HEK293 (cell line): ENCODE measurements around the gene DCST1.
A peak's percentile ranks its signal among the peaks of the same experiment; 100 is the strongest.

Experiments
- ATF2 ChIP-seq: fragments of 450-650 bp; formaldehyde crosslinking; IDR thresholded peaks from 2 replicates; pipeline ENCODE4 v1.5.1; 2016; ENCODE audit warnings: missing biosample characterization, missing genetic modification characterization, low read depth
- BCL11B ChIP-seq: fragments of 450-650 bp; formaldehyde crosslinking; IDR thresholded peaks from 2 replicates; pipeline ENCODE4 v1.5.1; 2016; ENCODE audit warnings: low read depth, missing biosample characterization, missing genetic modification characterization
- GLIS1 ChIP-seq: fragments of 450-650 bp; formaldehyde crosslinking; IDR thresholded peaks from 2 replicates; pipeline ENCODE4 v1.5.1; 2016; ENCODE audit warnings: missing biosample characterization, missing genetic modification characterization
- IKZF3 ChIP-seq: fragments of 450-650 bp; IDR thresholded peaks from 2 replicates; pipeline ENCODE4 v1.5.0; 2018; ENCODE audit warnings: missing biosample characterization, mild to moderate bottlenecking, missing genetic modification characterization, moderate library complexity
- KLF17 ChIP-seq: fragments of 450-650 bp; formaldehyde crosslinking; IDR thresholded peaks from 2 replicates; pipeline ENCODE4 v1.5.1; 2016; ENCODE audit warnings: missing biosample characterization, missing genetic modification characterization
- PRDM1 ChIP-seq: fragments of 450-650 bp; formaldehyde crosslinking; IDR thresholded peaks from 2 replicates; pipeline ENCODE4; 2016; ENCODE audit warnings: missing biosample characterization, missing genetic modification characterization
- REST ChIP-seq: fragments of 450-650 bp; formaldehyde crosslinking; IDR thresholded peaks from 2 replicates; pipeline ENCODE4 v1.5.1; 2016; ENCODE audit warnings: missing biosample characterization, missing genetic modification characterization
- SALL2 ChIP-seq: fragments of 450-650 bp; formaldehyde crosslinking; IDR thresholded peaks from 2 replicates; pipeline ENCODE4 v1.5.0; 2017; ENCODE audit warnings: missing biosample characterization, mild to moderate bottlenecking, missing genetic modification characterization, borderline replicate concordance
- YY2 ChIP-seq: fragments of 450-650 bp; formaldehyde crosslinking; IDR thresholded peaks from 2 replicates; pipeline ENCODE4 v1.5.1; 2016; ENCODE audit warnings: missing biosample characterization, missing genetic modification characterization
- ZBTB26 ChIP-seq: fragments of 450-650 bp; formaldehyde crosslinking; optimal IDR thresholded peaks from 2 replicates; pipeline ENCODE3; 2016; ENCODE audit warnings: missing biosample characterization, mild to moderate bottlenecking, missing genetic modification characterization
- ZBTB48 ChIP-seq: fragments of 450-650 bp; formaldehyde crosslinking; IDR thresholded peaks from 2 replicates; pipeline ENCODE4 v1.5.1; 2016; ENCODE audit warnings: missing biosample characterization, missing genetic modification characterization
- ZNF16 ChIP-seq: fragments of 450-650 bp; formaldehyde crosslinking; IDR thresholded peaks from 2 replicates; pipeline ENCODE4 v1.5.1; 2016; ENCODE audit warnings: low read depth, missing biosample characterization, missing genetic modification characterization
- ZNF19 ChIP-seq: fragments of 450-650 bp; formaldehyde crosslinking; IDR thresholded peaks from 2 replicates; pipeline ENCODE4; 2016; ENCODE audit warnings: missing biosample characterization, missing genetic modification characterization, low read depth
- ZNF2 ChIP-seq: fragments of 450-650 bp; formaldehyde crosslinking; IDR thresholded peaks from 2 replicates; pipeline ENCODE4 v1.5.1; 2016; ENCODE audit warnings: missing biosample characterization, missing genetic modification characterization
- ZNF324 ChIP-seq: fragments of 450-650 bp; formaldehyde crosslinking; IDR thresholded peaks from 2 replicates; pipeline ENCODE4 v1.5.1; 2016; ENCODE audit warnings: missing biosample characterization, missing genetic modification characterization
- ZNF398 ChIP-seq: fragments of 450-650 bp; formaldehyde crosslinking; IDR thresholded peaks from 2 replicates; pipeline ENCODE4 v1.5.1; 2017; ENCODE audit warnings: missing biosample characterization, missing genetic modification characterization
- ZNF404 ChIP-seq: fragments of 450-650 bp; formaldehyde crosslinking; IDR thresholded peaks from 2 replicates; pipeline ENCODE4 v1.5.1; 2017; ENCODE audit warnings: missing biosample characterization, missing genetic modification characterization
- ZNF433 ChIP-seq: fragments of 450-650 bp; formaldehyde crosslinking; IDR thresholded peaks from 2 replicates; pipeline ENCODE4 v1.5.1; 2016; ENCODE audit warnings: missing biosample characterization, missing genetic modification characterization, low read depth
- ZNF513 ChIP-seq: fragments of 450-650 bp; IDR thresholded peaks from 2 replicates; pipeline ENCODE4 v1.5.1; 2018; ENCODE audit warnings: missing biosample characterization, missing genetic modification characterization
- ZNF571 ChIP-seq: fragments of 450-650 bp; formaldehyde crosslinking; IDR thresholded peaks from 2 replicates; pipeline ENCODE4 v1.5.0; 2017; ENCODE audit warnings: missing biosample characterization, missing genetic modification characterization
- ZNF585B ChIP-seq: fragments of 450-650 bp; formaldehyde crosslinking; IDR thresholded peaks from 2 replicates; pipeline ENCODE4 v1.5.1; 2016; ENCODE audit warnings: missing biosample characterization, missing genetic modification characterization
- ZNF600 ChIP-seq: fragments of 450-650 bp; formaldehyde crosslinking; IDR thresholded peaks from 2 replicates; pipeline ENCODE4 v1.5.1; 2016; ENCODE audit warnings: missing biosample characterization, missing genetic modification characterization
- ZNF624 ChIP-seq: fragments of 450-650 bp; formaldehyde crosslinking; IDR thresholded peaks from 2 replicates; pipeline ENCODE4 v1.5.1; 2017; ENCODE audit warnings: missing biosample characterization, missing genetic modification characterization
- ZNF629 ChIP-seq: fragments of 450-650 bp; formaldehyde crosslinking; IDR thresholded peaks from 2 replicates; pipeline ENCODE4 v1.5.1; 2017; ENCODE audit warnings: missing biosample characterization, missing genetic modification characterization
- ZNF707 ChIP-seq: fragments of 450-650 bp; formaldehyde crosslinking; IDR thresholded peaks from 2 replicates; pipeline ENCODE4 v1.5.1; 2016; ENCODE audit warnings: missing biosample characterization, missing genetic modification characterization
- ZNF830 ChIP-seq: fragments of 450-650 bp; IDR thresholded peaks from 2 replicates; pipeline ENCODE4 v1.5.0; 2018; ENCODE audit warnings: missing biosample characterization, missing genetic modification characterization, low read depth, mild to moderate bottlenecking, moderate library complexity
- ZSCAN4 ChIP-seq: fragments of 450-650 bp; formaldehyde crosslinking; IDR thresholded peaks from 2 replicates; pipeline ENCODE4 v1.5.1; 2017; ENCODE audit warnings: missing biosample characterization, missing genetic modification characterization
- ZXDB ChIP-seq: fragments of 450-650 bp; formaldehyde crosslinking; IDR thresholded peaks from 2 replicates; pipeline ENCODE4 v1.5.1; 2016; ENCODE audit warnings: missing biosample characterization, missing genetic modification characterization

Gene DCST1

GRCh38 chr1:154998818-154999570, 34.6 kb upstream of the DCST1 start (continued):
- TF ChIP-seq REST (tag by site-specific recombination) (no peak), ZSCAN4 (tag by site-specific recombination) (no peak), ZNF571 (tag by site-specific recombination) (no peak), ZNF830 (tag by site-specific recombination) (no peak), ZNF585B (no peak), GLIS1 (tag by site-specific recombination) (peak; percentile 51), ATF2 (no peak), KLF17 (0 out of 2 replicates have a peak, but pooled peaks have one; percentile 15), ZNF324 (tag by site-specific recombination) (no peak), ZNF707 (no peak), ZNF433 (tag by site-specific recombination) (no peak), BCL11B (tag by site-specific recombination) (no peak), SALL2 (tag by site-specific recombination) (no peak), ZBTB48 (tag by site-specific recombination) (no peak; the same call in 1 of the 2 replicates), ZNF404 (tag by site-specific recombination) (no peak), ZNF513 (tag by site-specific recombination) (no peak), ZXDB (tag by site-specific recombination) (no peak), ZNF19 (no peak), YY2 (tag by site-specific recombination) (no peak), ZNF2 (tag by site-specific recombination) (0 out of 2 replicates have a peak, but pooled peaks have one; percentile 47), IKZF3 (peak; percentile 41), ZBTB26 (tag by site-specific recombination) (peak; percentile 19), ZNF629 (tag by site-specific recombination) (no peak), PRDM1 (tag by site-specific recombination) (no peak), ZNF600 (0 out of 2 replicates have a peak, but pooled peaks have one; percentile 12), ZNF398 (no peak), ZNF624 (tag by site-specific recombination) (0 out of 2 replicates have a peak, but pooled peaks have one; percentile 39), ZNF16 (no peak)
